HepG2 (cell line): ENCODE measurements around the gene FGD4. TPM values are rescaled to one million over a fixed set of nuclear protein-coding genes. Genes with fewer than 3 reads are reported as not detected.

ENCODE experiments used
- CREM ChIP-seq, 2 experiments: sonication (generic) in 1 of 2; formaldehyde crosslinking in 1 of 2; IDR thresholded peaks; 2 replicates each; pipeline versions ENCODE4 v1.4.0 to v1.6.1; 2016 to 2020; ENCODE audit warnings: antibody characterized with exemption in 1 of 2, mild to moderate bottlenecking in 1 of 2, missing genetic modification reagents in 1 of 2
- DNMT3B ChIP-seq: conservative IDR thresholded peaks from 2 replicates; pipeline ENCODE4 v1.6.1; 2016; ENCODE audit warnings: missing biosample characterization, control low read depth
- DR1 ChIP-seq: sonication (generic); formaldehyde crosslinking; IDR thresholded peaks from 2 replicates; pipeline ENCODE4 v1.8.0; 2021; ENCODE audit warnings: mild to moderate bottlenecking, missing genetic modification reagents, inconsistent platforms
- FOXO1 ChIP-seq: sonication (generic); formaldehyde crosslinking; IDR thresholded peaks from 2 replicates; pipeline ENCODE4 v1.4.0; 2020; ENCODE audit warnings: missing genetic modification reagents
- HNRNPUL1 ChIP-seq: fragments of 200-400 bp; formaldehyde crosslinking; IDR thresholded peaks from 2 replicates; pipeline ENCODE4 v1.6.1; 2017; ENCODE audit warnings: low read depth, mild to moderate bottlenecking, low read length, moderate library complexity
- IRF2 ChIP-seq: IDR thresholded peaks from 2 replicates; pipeline ENCODE4 v1.6.1; 2018; ENCODE audit warnings: missing genetic modification reagents, missing compliant biosample characterization
- KAT8 ChIP-seq: IDR thresholded peaks from 2 replicates; pipeline ENCODE4 v1.6.1; 2016; ENCODE audit warnings: missing genetic modification reagents, missing compliant biosample characterization
- KDM4B ChIP-seq: sonication (generic); formaldehyde crosslinking; IDR thresholded peaks from 2 replicates; pipeline ENCODE4 v1.4.0; 2020; ENCODE audit warnings: missing genetic modification reagents
- NFIC ChIP-seq: IDR thresholded peaks from 2 replicates; pipeline ENCODE4 v1.6.1; 2012; ENCODE audit warnings: mild to moderate bottlenecking, low read length, inconsistent platforms
- NFKB2 ChIP-seq: sonication (generic); formaldehyde crosslinking; IDR thresholded peaks from 2 replicates; pipeline ENCODE4 v1.4.0; 2020; ENCODE audit warnings: missing genetic modification reagents, borderline replicate concordance
- NKX3-1 ChIP-seq: sonication (generic); formaldehyde crosslinking; IDR thresholded peaks from 2 replicates; pipeline ENCODE4 v1.5.0; 2020; ENCODE audit warnings: missing genetic modification reagents
- NR1H2 ChIP-seq: sonication (generic); formaldehyde crosslinking; IDR thresholded peaks from 2 replicates; pipeline ENCODE4 v1.8.1; 2022; ENCODE audit warnings: low read depth, missing genetic modification reagents, borderline replicate concordance
- ZC3H4 ChIP-seq: sonication (generic); formaldehyde crosslinking; IDR thresholded peaks from 2 replicates; pipeline ENCODE4 v1.4.0; 2020; ENCODE audit warnings: missing genetic modification reagents, borderline replicate concordance
- ZFP41 ChIP-seq: sonication (generic); formaldehyde crosslinking; IDR thresholded peaks from 2 replicates; pipeline ENCODE4 v1.4.0; 2020; ENCODE audit warnings: mild to moderate bottlenecking, missing genetic modification reagents, borderline replicate concordance
- ZNF33B ChIP-seq: sonication (generic); formaldehyde crosslinking; IDR thresholded peaks from 2 replicates; pipeline ENCODE4 v1.5.1; 2020; ENCODE audit warnings: mild to moderate bottlenecking, missing genetic modification reagents
- ZNF614 ChIP-seq: IDR thresholded peaks from 2 replicates; pipeline ENCODE4 v1.6.1; 2018; ENCODE audit warnings: missing biosample characterization, missing genetic modification reagents, inconsistent platforms, borderline replicate concordance
- ZNF724P ChIP-seq: sonication (generic); formaldehyde crosslinking; IDR thresholded peaks from 2 replicates; pipeline ENCODE4 v1.8.0; 2022; ENCODE audit warnings: missing genetic modification reagents, borderline replicate concordance
- ZNF749 ChIP-seq: sonication (generic); formaldehyde crosslinking; IDR thresholded peaks from 2 replicates; pipeline ENCODE4 v1.8.0; 2022; ENCODE audit warnings: mild to moderate bottlenecking, missing genetic modification reagents, moderate library complexity, borderline replicate concordance
- ZNF816 ChIP-seq: sonication (generic); formaldehyde crosslinking; IDR thresholded peaks from 2 replicates; pipeline ENCODE4 v1.8.0; 2022; ENCODE audit warnings: missing genetic modification reagents, mild to moderate bottlenecking, borderline replicate concordance
- polyA plus RNA-seq, 8 experiments: library from polyadenylated mRNA; depleted of rRNA in 3 of 8; stranded (reverse) in 7 of 8; unstranded in 1 of 8; fragments of >200 nt; fragmentation: Illumina TruSeq in 4 of 8; extraction: Trizol in 4 of 8; gene quantifications; 2 replicates each; pipeline versions ENCODE4 v1.2.1 to v1.2.3, GENCODE V29; 2011 to 2016; ENCODE audit warnings: low read depth in 4 of 8, missing spikeins in 1 of 8, mixed read lengths in 1 of 8; ENCODE audit not compliant: insufficient read depth in 1 of 8
- total RNA-seq, 5 experiments: library from RNA; depleted of rRNA; stranded (reverse); fragments of >200 nt; fragmentation: Illumina TruSeq; extraction: Trizol; gene quantifications; 2 replicates each; pipeline ENCODE4 v1.2.3, GENCODE V29; 2016; ENCODE audit warnings: low read depth in 1 of 5
- TF ChIP-seq, protein P1 (sequence below), 2 experiments: sonication (generic) in 1 of 2; formaldehyde crosslinking in 1 of 2; IDR thresholded peaks; 2 replicates each; pipeline versions ENCODE4 v1.5.1 to v1.6.1; 2011 to 2020; ENCODE audit warnings: borderline replicate concordance in 1 of 2, low read depth in 1 of 2, low read length in 1 of 2, mild to moderate bottlenecking in 1 of 2, missing genetic modification reagents in 1 of 2, moderate library complexity in 1 of 2
- TF ChIP-seq, protein P2 (sequence below): sonication (generic); formaldehyde crosslinking; IDR thresholded peaks from 2 replicates; pipeline ENCODE4 v1.4.0; 2020; ENCODE audit warnings: mild to moderate bottlenecking, missing genetic modification reagents
- TF ChIP-seq, protein P3 (sequence below): sonication (generic); formaldehyde crosslinking; IDR thresholded peaks from 2 replicates; pipeline ENCODE4 v1.5.0; 2020; ENCODE audit warnings: mild to moderate bottlenecking, missing genetic modification reagents, moderate library complexity
- TF ChIP-seq, protein P4 (sequence below): conservative IDR thresholded peaks from 2 replicates; pipeline ENCODE4 v1.6.1; 2018; ENCODE audit warnings: missing genetic modification reagents

FGD4 gene
- total and polyA plus RNA-seq, 2 of the 13 experiments (the other 11 are each of a cell fraction or from before 2014, with no cell fraction given), result 4.6 to 6.6 TPM

DNA sequence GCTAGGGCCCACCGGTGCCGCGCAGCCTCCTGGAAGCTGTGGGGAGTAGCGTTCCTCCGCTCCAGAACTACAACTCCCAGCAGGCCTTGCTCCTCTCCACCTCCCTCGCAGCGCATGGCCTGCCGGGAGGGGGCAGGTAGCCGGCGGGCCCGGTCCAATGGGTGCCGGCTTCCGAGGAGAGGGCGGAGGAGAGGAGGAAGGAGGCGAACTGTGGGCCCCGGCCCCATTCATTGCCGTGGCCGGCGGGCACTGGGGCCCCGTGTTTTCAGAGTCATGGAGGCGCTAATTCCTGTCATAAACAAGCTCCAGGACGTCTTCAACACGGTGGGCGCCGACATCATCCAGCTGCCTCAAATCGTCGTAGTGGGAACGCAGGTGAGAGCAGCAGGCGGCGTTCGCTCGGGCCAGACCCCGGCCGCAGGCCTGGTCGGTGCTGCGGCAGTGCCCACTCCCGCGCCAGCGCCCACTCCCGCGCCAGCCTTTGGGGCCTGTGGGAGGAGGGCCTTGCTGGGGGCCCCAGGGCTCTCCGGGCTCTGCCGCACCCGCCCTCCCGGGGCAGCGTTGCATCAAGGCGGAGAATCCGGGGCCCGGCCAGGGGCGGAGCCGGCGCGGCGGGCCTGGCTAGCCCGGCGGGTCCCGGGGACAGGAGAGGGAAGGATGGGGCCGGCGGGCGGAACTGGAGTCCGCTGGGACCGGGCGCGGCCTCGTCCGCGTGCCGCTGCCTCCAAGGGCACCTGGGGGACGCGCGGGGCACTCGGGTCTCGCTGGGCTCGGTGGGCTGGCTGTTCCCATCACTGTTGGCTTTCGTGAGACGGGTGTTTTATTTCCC, 279.9 kb downstream of the FGD4 start, which contains the start of gene DNM1L (continued):
- TF ChIP-seq, protein P1, sequence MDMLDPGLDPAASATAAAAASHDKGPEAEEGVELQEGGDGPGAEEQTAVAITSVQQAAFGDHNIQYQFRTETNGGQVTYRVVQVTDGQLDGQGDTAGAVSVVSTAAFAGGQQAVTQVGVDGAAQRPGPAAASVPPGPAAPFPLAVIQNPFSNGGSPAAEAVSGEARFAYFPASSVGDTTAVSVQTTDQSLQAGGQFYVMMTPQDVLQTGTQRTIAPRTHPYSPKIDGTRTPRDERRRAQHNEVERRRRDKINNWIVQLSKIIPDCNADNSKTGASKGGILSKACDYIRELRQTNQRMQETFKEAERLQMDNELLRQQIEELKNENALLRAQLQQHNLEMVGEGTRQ (IDR thresholded peaks at IDR 0.05; ENCODE audit: low read depth, low read length), result no peak
- TF ChIP-seq, protein P1 (CRISPR knock-in tag; IDR thresholded peaks at IDR 0.05; ENCODE audit: borderline replicate concordance), result peak; percentile 44; the same call in 1 of the 2 replicates
- no peak for TF ChIP-seq NFIC
- no peak for TF ChIP-seq HNRNPUL1
- TF ChIP-seq ZC3H4 (CRISPR knock-in tag), result no peak
- TF ChIP-seq ZNF33B (CRISPR knock-in tag), result no peak; the same call in 1 of the 2 replicates
- TF ChIP-seq, protein P2, sequence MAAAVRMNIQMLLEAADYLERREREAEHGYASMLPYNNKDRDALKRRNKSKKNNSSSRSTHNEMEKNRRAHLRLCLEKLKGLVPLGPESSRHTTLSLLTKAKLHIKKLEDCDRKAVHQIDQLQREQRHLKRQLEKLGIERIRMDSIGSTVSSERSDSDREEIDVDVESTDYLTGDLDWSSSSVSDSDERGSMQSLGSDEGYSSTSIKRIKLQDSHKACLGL (CRISPR knock-in tag), result no peak; the same call in 1 of the 2 replicates
- TF ChIP-seq CREM (IDR thresholded peaks at IDR 0.05), result peak; percentile 85
- TF ChIP-seq CREM (CRISPR knock-in tag; IDR thresholded peaks at IDR 0.05), result no peak
- TF ChIP-seq ZNF816, result peak; percentile 91
- TF ChIP-seq KAT8 (CRISPR knock-in tag), result peak; percentile 83
- TF ChIP-seq ZFP41 (CRISPR knock-in tag), result no peak
- peak; percentile 86; the same call in 1 of the 2 replicates for TF ChIP-seq ZNF724P (CRISPR knock-in tag)
- TF ChIP-seq, protein P3, sequence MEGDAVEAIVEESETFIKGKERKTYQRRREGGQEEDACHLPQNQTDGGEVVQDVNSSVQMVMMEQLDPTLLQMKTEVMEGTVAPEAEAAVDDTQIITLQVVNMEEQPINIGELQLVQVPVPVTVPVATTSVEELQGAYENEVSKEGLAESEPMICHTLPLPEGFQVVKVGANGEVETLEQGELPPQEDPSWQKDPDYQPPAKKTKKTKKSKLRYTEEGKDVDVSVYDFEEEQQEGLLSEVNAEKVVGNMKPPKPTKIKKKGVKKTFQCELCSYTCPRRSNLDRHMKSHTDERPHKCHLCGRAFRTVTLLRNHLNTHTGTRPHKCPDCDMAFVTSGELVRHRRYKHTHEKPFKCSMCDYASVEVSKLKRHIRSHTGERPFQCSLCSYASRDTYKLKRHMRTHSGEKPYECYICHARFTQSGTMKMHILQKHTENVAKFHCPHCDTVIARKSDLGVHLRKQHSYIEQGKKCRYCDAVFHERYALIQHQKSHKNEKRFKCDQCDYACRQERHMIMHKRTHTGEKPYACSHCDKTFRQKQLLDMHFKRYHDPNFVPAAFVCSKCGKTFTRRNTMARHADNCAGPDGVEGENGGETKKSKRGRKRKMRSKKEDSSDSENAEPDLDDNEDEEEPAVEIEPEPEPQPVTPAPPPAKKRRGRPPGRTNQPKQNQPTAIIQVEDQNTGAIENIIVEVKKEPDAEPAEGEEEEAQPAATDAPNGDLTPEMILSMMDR (CRISPR knock-in tag), result 0 out of 2 replicates have a peak, but pooled peaks have one; percentile 2
- TF ChIP-seq NFKB2, result peak; percentile 75; the same call in 1 of the 2 replicates
- TF ChIP-seq DNMT3B (CRISPR knock-in tag), result no peak; the same call in 1 of the 2 replicates
- peak; percentile 97 for TF ChIP-seq IRF2
- no peak for TF ChIP-seq NR1H2 (CRISPR knock-in tag)
- TF ChIP-seq DR1 (CRISPR knock-in tag), result peak; percentile 72; the same call in 1 of the 2 replicates
- no peak for TF ChIP-seq KDM4B (CRISPR knock-in tag)
- TF ChIP-seq, protein P4, sequence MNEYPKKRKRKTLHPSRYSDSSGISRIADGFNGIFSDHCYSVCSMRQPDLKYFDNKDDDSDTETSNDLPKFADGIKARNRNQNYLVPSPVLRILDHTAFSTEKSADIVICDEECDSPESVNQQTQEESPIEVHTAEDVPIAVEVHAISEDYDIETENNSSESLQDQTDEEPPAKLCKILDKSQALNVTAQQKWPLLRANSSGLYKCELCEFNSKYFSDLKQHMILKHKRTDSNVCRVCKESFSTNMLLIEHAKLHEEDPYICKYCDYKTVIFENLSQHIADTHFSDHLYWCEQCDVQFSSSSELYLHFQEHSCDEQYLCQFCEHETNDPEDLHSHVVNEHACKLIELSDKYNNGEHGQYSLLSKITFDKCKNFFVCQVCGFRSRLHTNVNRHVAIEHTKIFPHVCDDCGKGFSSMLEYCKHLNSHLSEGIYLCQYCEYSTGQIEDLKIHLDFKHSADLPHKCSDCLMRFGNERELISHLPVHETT (CRISPR knock-in tag), result no peak
- peak; percentile 63; the same call in 1 of the 2 replicates for TF ChIP-seq ZNF614
- peak; percentile 72; the same call in 1 of the 2 replicates for TF ChIP-seq NKX3-1 (CRISPR knock-in tag)
- TF ChIP-seq FOXO1 (CRISPR knock-in tag), result peak; percentile 4; the same call in 1 of the 2 replicates
- 0 out of 2 replicates have a peak, but pooled peaks have one; percentile 50 for TF ChIP-seq ZNF749 (CRISPR knock-in tag)
